HAP-1 (cell line): ENCODE data around the gene SZT2.

ENCODE experiments used
- DNase-seq, 2 experiments: peaks; one replicate each; pipeline ENCODE4 v3.0.0-alpha.2; 2016 to 2020; ENCODE audit warnings: low spot score in 2 of 2
- H3K27me3 ChIP-seq: fragments of 250-450 bp; sonication (Bioruptor Pico); 2 replicates; pipeline ENCODE4 v1.5.1; 2020; ENCODE audit warnings: low read depth, mild to moderate bottlenecking, moderate library complexity
- H3K36me3 ChIP-seq: fragments of 250-450 bp; sonication (Bioruptor Pico); replicated peaks from 2 replicates; pipeline ENCODE4 v1.5.1; 2020; ENCODE audit warnings: mild to moderate bottlenecking
- H3K4me1 ChIP-seq: fragments of 250-450 bp; sonication (Bioruptor Pico); 2 replicates; pipeline ENCODE4 v1.5.1; 2020; ENCODE audit warnings: mild to moderate bottlenecking
- H3K4me3 ChIP-seq: fragments of 250-450 bp; sonication (Bioruptor Pico); 2 replicates; pipeline ENCODE4 v1.5.1; 2020; ENCODE audit warnings: mild to moderate bottlenecking, moderate library complexity
- H3K9me3 ChIP-seq: fragments of 250-450 bp; sonication (Bioruptor Pico); 2 replicates; pipeline ENCODE4 v1.5.1; 2020; ENCODE audit warnings: mild to moderate bottlenecking, moderate library complexity
- in situ Hi-C: fragments of 300-500 bp; cut with MboI; formaldehyde crosslinking; loops from 3 replicates; pipeline ENCODE4 v1.14.3; 2020; ENCODE audit warnings: low sequenced_read_pairs, inconsistent platforms, mixed read lengths

SZT2 gene

DNA sequence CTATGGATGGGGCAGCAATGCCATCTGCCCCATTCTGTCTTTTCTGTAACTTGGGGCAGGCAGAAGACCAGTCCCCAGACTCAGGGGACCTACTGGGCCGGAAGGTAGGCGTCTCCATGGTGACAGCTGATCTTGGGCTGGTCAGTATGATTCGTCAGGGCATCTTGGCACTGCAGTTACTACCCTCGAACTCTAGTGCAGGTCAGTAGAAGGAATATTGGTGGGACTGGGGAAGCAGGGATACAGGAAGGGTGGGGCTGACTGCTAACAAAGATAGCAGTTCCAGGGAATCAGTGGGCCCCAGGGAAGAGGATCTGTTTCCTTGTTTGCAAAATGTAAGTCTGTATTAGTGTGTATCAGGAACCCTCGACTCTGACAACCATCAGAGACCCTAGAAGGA, 26.2 kb downstream of the SZT2 start:
- Histone ChIP-seq H3K36me3 (peaks cover 28% of the 10 kb centered on the region), H3K9me3 (no peaks in the 10 kb centered on the region), H3K4me1 (no peaks in the 10 kb centered on the region), H3K4me3 (no peak overlapping the region), H3K27me3 (no peaks in the 10 kb centered on the region)
- in situ Hi-C loops, result no loop called here
- DNase-seq, result no peak

- in situ Hi-C loops, result no loop called here
- peaks cover 44% of the 10 kb centered on the region for H3K36me3 ChIP-seq
- H3K27me3 ChIP-seq, result no peaks in the 10 kb centered on the region
- no peak overlapping the region for H3K4me3 ChIP-seq
- no peaks in the 10 kb centered on the region for H3K9me3 ChIP-seq
- DNase-seq, result no peak
- no peaks in the 10 kb centered on the region for H3K4me1 ChIP-seq
These were observed 29.2 kb downstream of the SZT2 start for GRCh38 chr1:43418858-43419257.

GRCh38 chr1:43419627-43420425, 30.1 kb downstream of the SZT2 start:
- no peaks in the 10 kb centered on the region for H3K27me3 ChIP-seq
- no peaks in the 10 kb centered on the region for H3K4me1 ChIP-seq
- DNase-seq, result no peak
- in situ Hi-C loops, result no loop called here
- no peak overlapping the region for H3K4me3 ChIP-seq
- peaks cover 48% of the 10 kb centered on the region for H3K36me3 ChIP-seq
- H3K9me3 ChIP-seq, result no peaks in the 10 kb centered on the region

DNA sequence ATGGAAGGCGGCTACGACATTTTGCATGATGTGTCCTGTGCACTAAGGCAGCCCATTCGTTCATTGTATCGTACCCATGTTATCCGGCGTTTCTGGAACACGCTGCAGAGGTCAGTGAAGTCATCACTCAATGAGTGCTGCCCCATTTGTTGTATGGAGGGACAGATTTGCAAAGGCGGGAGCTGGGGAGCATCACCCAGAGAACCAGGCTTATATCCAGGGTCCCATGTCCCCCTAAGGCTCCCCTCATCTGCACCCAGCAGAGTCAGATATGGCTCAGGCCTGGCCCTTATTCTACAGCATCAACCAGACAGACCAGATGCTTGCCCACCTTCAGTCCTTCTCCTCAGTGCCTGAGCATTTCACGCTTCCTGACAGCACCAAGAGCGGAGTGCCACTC, 31.2 kb downstream of the SZT2 start:
- Histone ChIP-seq H3K4me1 (no peaks in the 10 kb centered on the region), H3K4me3 (no peak overlapping the region), H3K9me3 (no peaks in the 10 kb centered on the region), H3K36me3 (peaks cover 55% of the 10 kb centered on the region), H3K27me3 (no peaks in the 10 kb centered on the region)
- DNase-seq, result no peak
- in situ Hi-C loops, result no loop called here

GRCh38 chr1:43421396-43421795, 31.7 kb downstream of the SZT2 start:
- no peaks in the 10 kb centered on the region for H3K9me3 ChIP-seq
- in situ Hi-C loops, result no loop called here

DNA sequence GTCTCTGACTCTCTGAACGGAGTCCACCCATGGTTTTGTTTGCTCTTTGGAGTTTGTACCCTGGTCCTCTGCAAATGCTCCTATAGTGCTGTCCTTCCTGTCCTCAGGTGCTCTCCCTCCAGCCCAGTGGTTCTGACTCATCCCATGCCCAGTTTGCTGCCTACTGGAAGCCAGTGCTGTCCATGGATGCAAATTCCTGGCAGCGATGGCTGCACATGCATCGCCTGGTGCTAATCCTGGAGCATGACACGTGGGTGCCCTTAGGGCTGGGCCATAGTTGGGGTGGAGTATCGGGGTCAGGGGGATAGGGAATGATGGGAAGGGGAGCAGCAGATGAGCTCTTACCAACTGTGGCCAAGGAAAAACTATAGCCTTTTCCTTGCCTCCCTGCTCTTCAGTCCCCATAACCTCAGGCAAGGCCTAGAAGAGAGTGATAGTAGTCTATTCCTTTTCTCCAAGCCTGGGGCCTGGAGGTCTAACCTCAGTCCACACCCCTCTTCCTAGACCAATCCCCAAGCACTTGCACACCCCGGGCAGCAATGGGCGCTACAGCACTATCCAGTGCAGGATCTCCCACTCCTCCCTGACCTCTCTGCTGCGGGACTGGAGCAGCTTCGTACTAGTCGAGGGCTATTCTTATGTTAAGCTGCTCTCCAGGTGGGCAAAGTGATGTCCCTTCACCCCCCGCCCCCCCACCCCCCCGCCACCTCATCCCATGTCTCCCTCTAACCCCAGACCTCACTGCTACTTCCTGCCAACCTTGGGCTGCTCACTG, 32.5 kb downstream of the SZT2 start:
- Histone ChIP-seq H3K9me3 (no peaks in the 10 kb centered on the region), H3K36me3 (peaks cover 68% of the 10 kb centered on the region)
- in situ Hi-C loops, result no loop called here

More at GRCh38 chr1:43421396-43421795, 31.7 kb downstream of the SZT2 start:
- no peak for DNase-seq
- H3K27me3 ChIP-seq, result no peaks in the 10 kb centered on the region
- no peak overlapping the region for H3K4me3 ChIP-seq
- no peaks in the 10 kb centered on the region for H3K4me1 ChIP-seq
- H3K36me3 ChIP-seq, result peaks cover 60% of the 10 kb centered on the region

GRCh38 chr1:43422995-43423671, 33.4 kb downstream of the SZT2 start:
- in situ Hi-C loops, result no loop called here
- DNase-seq, result no peak
- H3K4me1 ChIP-seq, result no peaks in the 10 kb centered on the region
- no peaks in the 10 kb centered on the region for H3K9me3 ChIP-seq
- H3K36me3 ChIP-seq, result peaks cover 73% of the 10 kb centered on the region
- no peaks in the 10 kb centered on the region for H3K27me3 ChIP-seq
- no peak overlapping the region for H3K4me3 ChIP-seq

More for the DNA sequence above, 32.5 kb downstream of the SZT2 start:
- Histone ChIP-seq H3K4me3 (no peak overlapping the region), H3K4me1 (no peaks in the 10 kb centered on the region), H3K27me3 (no peaks in the 10 kb centered on the region)
- no peak for DNase-seq

- no peak for DNase-seq
- peaks cover 77% of the 10 kb centered on the region for H3K36me3 ChIP-seq
- in situ Hi-C loops, result no loop called here
- no peaks in the 10 kb centered on the region for H3K9me3 ChIP-seq
- no peaks in the 10 kb centered on the region for H3K4me1 ChIP-seq
- no peaks in the 10 kb centered on the region for H3K27me3 ChIP-seq
- H3K4me3 ChIP-seq, result no peak overlapping the region
These were observed 34.2 kb downstream of the SZT2 start for GRCh38 chr1:43423672-43424550.

- Histone ChIP-seq H3K9me3 (no peaks in the 10 kb centered on the region), H3K4me3 (no peak overlapping the region), H3K27me3 (no peaks in the 10 kb centered on the region), H3K36me3 (peaks cover 72% of the 10 kb centered on the region), H3K4me1 (no peaks in the 10 kb centered on the region)
- in situ Hi-C loops, result no loop called here
- no peak for DNase-seq
These were observed 35.3 kb downstream of the SZT2 start for GRCh38 chr1:43425045-43425444.

- H3K9me3 ChIP-seq, result no peaks in the 10 kb centered on the region
- H3K4me3 ChIP-seq, result no peak overlapping the region
- in situ Hi-C loops, result no loop called here
- H3K27me3 ChIP-seq, result no peaks in the 10 kb centered on the region
- DNase-seq, result no peak
- H3K4me1 ChIP-seq, result no peaks in the 10 kb centered on the region
- H3K36me3 ChIP-seq, result peaks cover 72% of the 10 kb centered on the region
These were observed 36.5 kb downstream of the SZT2 start for GRCh38 chr1:43426221-43426620.

DNA sequence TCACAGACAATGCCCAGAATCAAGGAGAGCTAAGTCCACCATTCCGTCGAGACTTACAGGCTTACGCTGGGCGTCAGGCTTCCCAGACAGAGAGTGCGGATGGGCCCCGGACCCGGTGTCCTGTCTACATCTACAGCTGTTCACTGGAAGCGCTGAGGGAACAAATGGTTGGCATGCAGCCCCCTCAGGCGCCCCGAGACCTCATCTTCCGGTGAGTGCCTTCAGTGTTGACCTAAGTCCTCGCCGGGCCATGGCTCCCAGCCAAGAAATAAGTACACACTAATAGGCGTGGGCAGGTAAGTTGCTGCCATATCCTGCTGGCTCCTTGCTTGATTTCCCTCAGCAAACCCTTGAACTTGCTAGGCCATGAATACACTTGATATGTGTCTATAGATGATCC, 37.8 kb downstream of the SZT2 start:
- no peaks in the 10 kb centered on the region for H3K27me3 ChIP-seq
- in situ Hi-C loops, result no loop called here
- no peak for DNase-seq
- no peaks in the 10 kb centered on the region for H3K4me1 ChIP-seq
- H3K36me3 ChIP-seq, result peaks cover 73% of the 10 kb centered on the region
- H3K9me3 ChIP-seq, result no peaks in the 10 kb centered on the region
- no peak overlapping the region for H3K4me3 ChIP-seq

GRCh38 chr1:43427941-43428340, 38.2 kb downstream of the SZT2 start:
- Histone ChIP-seq H3K4me3 (no peak overlapping the region), H3K36me3 (peaks cover 76% of the 10 kb centered on the region), H3K9me3 (no peaks in the 10 kb centered on the region), H3K27me3 (no peaks in the 10 kb centered on the region), H3K4me1 (no peaks in the 10 kb centered on the region)
- DNase-seq, result no peak
- in situ Hi-C loops, result no loop called here

DNA sequence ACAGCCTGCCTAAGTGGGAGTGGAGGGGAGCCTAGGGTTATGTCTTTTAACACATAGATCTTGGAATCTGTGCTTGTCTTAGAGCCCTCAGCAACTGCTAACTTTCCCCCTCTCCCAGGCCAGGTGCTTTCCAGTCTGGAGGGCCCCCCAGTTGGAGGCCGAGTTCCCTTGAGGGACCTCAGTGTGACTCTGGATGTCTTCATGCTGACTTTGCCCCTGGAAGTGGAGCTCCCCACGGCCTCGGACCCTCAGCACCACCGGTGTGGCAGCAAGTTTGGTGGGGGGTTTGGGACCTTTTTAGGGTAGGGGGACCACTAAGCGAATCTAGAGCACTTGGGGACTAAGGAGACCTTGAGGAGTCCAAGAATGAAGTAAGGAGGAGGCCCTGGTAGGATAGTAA, 41.1 kb downstream of the SZT2 start:
- in situ Hi-C loops, result no loop called here
- H3K36me3 ChIP-seq, result peaks cover 82% of the 10 kb centered on the region

More for the DNA sequence above, 41.1 kb downstream of the SZT2 start:
- DNase-seq, result no peak
- H3K27me3 ChIP-seq, result no peaks in the 10 kb centered on the region
- H3K4me3 ChIP-seq, result no peak overlapping the region
- H3K9me3 ChIP-seq, result no peaks in the 10 kb centered on the region
- no peaks in the 10 kb centered on the region for H3K4me1 ChIP-seq
